ENCODE data around the gene LRRC43.
"Not testable (repeated sequence)": the region's sequence is repeated elsewhere in the genome, so short reads cannot be mapped to it uniquely, and the experiment has no call there.

Gene LRRC43

DNA sequence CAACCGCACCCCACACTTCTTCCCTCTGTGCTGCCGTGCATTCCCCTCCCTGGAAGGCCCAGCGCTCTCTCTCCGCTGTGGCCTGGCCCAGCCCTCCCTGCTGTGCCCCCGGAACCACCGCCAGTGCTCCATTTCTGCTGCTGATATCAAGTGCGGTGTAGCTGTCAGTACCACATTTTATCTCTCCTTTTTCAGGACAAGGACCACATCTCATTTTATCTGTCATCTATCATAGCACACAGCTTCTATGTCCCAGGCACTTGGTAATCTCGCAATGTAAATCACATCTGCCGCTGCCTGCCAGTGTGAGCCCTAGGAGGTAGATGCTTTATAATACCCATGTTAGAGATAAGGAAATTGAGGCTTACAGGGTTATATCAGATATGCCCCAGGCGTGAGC lies 27.2 kb upstream of the LRRC43 start:
- DNase-seq (ENCODE audit: low read depth) = no peak

DNA sequence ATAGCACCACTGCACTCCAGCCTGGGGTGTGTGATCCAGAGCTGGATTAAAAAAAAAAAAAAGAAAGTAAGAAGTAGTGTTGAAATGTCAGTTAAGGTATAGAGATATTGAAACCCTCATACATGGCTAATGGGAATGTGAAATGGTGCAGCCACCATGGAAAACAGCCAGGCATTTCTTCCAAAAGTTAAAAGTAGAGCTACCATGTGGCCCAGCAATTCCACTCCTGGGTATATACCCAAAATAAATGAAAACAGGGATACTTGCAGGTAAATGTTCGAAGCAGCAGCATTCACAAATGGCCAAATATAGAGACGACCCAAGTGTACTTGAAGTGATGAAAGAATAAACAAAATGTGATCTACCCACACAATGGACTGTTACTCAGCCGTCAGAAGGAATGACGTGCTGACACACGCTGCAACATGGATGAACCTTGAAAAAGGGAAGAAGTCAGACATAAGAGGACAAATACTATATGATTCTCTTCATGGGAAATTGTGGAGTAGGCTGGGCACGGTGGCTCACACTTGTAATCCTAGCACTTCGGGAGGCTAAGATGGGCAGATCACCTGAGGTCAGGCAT lies 24.1 kb upstream of the LRRC43 start:
- DNase-seq (ENCODE audit: low read depth) = no peak

DNA sequence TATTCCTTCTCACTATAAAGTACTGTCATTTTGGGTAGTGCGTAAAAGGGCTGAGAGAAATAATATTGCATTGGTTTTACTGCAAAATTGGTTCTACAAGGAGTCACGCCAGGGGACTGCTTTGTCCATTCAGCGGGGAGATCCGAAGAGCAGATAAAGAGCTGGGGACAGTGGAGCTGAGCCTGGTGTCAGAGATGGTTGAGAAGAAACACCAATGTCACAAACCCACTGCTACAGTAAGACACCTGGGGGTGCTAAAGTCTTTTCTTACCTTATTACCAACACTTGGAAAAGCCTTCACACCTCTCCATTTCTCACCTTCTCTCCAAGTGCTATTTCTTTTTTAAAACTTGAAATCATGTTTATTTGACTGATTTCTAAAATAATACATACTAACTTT lies 23.0 kb upstream of the LRRC43 start:
- no peak for DNase-seq (ENCODE audit: low read depth)

DNA sequence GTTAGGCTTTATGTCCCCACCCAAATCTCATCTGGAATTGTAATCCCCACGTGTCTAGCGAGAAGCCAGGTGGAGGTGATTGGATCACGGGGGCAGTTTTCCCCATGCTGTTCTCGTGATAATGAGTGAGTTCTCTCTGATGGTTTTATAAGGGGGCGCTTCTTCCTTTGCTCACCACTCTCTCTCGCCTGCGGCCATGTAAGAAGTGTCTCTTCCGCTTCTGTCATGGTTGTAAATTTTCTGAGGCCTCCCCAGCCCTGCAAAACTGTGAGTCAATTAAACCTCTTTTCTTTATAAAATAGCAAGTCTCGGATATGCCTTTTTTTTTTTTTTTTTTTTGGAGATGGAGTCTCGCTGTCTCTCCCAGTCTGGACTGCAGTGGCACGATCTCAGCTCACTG lies 22.2 kb upstream of the LRRC43 start:
- no peak for DNase-seq (ENCODE audit: low read depth)

DNA sequence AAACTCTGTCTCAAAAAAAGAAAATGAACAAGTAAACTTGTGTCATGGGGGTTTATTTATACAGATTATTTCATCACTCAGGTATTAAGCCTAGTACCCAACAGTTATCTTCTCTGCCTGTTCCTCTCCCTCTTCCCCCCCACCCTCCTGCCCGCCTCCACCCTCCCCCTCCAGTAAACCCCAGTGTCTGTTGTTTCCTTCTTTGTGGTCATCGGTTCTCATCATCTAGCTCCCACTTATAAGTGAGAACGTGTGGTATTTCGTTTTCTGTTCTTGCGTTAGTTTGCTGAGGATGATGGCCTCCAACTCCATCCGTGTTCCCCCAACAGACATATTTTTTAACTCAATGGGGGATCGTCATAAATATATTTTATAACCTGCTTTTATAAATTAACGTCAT lies 21.2 kb upstream of the LRRC43 start:
- DNase-seq (ENCODE audit: low read depth) = no peak

DNA sequence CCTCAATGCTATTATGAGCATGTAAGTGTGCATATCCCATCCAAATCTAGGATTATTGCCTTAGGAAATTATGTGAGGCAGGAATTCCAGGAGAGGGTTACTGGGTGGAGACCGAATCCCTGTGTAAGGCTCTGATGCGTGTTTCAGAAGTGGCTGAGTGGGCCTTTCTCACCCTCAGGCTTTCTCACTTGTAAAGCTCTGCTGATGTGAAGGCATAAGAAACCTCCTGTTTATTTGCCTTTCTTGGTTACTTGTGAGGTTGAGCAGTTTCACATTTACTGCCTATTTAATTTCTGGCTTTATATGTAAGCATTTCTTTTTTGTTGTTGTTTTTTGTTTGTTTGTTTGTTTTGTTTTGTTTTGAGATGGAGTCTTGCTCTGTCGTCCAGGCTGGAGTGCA lies 19.9 kb upstream of the LRRC43 start:
- no peak for DNase-seq (ENCODE audit: low read depth)

DNA sequence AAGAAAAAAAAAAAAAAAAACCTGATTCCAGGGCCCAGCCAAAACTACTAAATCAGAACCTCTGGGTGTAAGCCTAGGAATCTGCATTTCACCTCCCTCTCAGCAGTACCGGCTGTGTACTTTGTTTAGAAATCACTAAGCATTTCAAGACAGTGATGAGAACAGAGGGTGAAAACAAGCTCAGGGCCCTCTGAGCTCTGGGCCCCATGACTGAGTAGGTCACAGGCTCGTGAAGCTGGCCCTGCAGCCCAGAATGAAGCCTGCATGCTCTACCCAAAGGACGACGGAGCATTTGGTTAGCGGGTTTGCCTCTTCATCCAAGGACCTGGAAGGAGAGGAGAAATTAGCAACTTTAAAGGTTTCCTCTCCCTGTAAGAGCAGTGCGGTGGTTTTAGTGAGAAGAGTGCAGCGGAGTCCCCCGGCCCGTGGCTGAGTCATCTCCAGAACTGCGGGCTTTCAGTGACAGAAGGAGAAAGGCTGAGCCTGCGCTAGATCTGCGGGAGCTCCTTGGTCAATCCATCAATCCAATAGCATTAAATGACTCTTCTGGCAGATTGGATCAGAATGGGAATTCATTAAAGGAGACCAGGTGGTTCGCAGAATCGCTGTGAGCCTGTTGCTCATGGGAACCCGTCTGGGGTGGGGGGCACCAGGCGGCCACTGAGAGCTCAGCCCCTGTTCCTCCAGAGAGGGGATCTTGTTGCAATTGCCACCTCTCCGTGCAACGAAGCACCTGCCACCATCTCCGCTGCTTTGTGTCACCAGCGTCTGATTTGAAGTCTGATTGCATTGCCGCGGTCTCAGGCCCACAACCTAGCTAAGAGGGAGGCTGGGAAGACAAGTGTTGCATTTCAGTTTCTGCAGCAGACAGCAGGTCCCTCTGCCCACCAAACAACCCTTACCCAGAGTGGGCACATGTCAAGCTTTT lies 16.2 kb upstream of the LRRC43 start:
- DNase-seq (ENCODE audit: low read depth) = no peak

DNA sequence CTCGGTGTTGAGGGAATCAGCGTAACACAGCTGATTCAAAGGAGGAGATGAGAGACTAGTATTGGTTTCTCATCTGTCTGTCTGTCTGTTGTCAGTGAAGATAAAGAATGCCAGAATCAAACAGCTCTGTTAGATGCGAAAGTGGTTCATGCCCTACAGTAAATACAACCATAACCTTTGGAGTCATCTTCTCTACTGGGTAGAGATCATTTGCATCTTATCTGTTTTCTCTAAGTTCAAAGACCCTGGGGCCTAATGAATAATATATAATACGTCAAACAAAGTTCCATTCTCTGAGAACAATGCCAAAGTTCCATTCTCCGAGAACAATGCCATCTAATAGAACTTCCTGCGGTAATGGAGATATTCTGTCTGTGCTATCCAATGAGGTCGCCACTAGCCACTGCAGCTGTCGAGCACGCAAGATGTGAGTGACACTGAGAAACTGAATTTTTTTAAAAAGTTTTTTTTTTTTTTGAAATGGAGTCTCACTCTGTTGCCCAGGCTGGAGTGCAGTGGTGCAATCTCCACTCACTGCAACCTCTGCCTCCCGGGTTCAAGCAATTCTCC lies 15.5 kb upstream of the LRRC43 start:
- no peak for DNase-seq (ENCODE audit: low read depth)

DNA sequence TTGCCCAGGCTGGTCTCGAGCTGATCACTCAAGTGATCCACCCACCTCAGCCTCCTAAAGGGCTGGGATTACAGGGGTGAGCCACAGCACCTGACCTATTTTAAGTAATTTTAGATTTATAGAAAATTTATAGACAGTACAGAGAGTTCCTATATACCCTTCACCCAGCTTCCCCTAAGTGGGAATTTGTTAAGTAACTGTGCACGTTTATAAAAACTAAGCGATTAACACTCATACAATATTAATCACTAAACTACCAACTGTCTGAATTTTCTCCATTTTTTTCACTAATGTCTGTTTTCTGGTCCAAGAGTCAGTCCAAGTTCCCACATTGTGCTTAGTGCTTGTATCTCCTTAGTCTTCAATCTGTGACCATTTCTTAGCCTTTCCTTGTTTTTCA lies 14.4 kb upstream of the LRRC43 start:
- no peak for DNase-seq (ENCODE audit: low read depth)

DNA sequence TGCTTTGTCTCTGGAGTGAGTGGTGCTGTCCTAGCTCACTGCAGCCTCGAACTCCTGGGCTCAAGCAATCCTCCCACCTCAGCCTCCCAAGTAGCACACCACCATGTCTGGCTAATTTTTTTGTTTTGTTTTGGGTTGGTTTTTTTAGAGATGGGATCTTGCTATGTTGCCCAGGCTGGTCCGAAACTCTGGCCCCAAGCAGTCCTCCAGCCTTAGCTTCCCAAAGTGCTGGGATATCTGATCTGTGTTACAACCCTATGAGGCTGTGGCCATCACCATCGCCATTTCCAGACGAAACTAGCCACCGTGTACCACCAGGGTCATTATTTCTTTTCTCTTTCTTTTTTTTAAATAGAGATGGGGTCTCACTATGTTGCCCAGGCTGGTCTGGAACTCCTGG lies 11.5 kb upstream of the LRRC43 start:
- no peak for DNase-seq (ENCODE audit: low read depth)

DNA sequence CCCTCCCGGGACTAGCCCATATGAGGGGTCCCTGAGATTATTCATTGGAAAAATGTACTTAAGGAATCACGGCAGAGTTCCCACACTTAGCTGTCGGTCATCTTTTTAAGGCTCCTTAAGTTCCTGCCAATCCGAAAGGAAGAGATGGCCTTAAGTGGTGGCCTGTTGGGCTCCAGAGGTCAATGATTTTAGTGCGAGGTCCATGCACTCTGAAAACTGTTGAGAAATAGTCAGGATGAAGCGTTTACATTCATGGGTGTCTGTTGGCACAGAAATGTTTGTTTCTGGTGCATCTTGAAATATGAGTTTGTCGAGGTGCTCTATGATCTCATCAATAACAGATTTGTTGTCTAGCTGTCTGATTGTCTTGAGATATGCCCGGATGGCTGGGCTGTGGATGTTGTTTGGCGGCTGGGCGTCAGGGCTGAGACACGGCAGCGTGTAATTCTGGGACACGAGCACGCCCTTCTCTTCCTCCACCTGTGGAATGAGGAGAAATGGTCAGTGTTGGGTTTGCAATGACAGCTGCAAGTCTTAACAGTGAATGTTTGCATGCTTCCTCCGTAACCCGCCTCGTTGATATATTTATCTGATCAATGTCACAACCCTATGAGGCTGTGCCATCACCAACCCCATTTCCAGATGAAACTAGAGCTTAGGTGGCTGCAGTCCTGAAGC lies 10.5 kb upstream of the LRRC43 start:
- DNase-seq (ENCODE audit: low read depth) = no peak

DNA sequence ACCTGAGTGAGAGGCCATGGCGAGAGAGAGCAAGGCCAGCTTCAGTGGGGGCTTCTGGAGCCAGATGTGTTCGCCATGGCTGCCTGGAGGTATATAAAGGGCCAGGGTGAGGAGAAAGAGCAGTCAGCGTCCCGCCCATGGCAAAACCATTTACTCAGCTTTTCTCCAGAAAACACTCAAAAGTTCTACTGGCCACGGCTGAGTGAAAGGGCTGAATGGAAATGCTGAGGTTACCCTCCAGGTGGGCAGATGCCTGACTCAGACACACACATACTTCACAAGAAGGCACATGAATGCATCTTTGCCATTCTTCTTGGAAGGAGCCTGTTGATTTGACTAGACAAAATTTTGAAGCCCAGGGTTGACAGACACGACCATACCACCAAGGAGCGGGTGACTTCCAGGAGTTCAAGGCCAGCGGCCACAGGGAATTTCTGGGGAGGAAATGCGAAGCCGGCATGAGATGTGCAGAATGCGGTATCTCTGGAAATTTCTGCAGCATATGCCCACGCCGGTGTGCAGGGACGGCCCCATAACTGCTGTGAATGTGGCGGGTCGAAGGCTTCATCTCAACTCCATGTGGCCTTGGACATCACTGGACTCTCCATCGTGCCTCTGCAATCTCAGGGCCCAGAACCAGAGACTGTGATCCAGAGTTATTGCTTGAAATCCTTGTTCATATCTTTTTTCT lies 8.6 kb upstream of the LRRC43 start, which contains the start of gene IL31:
IL31 (minus strand) TSS at position 67 of the 691 bp plus-strand sequence; CDS start at position 18, 49 bp downstream.
- DNase-seq (ENCODE audit: low read depth) = no peak

DNA sequence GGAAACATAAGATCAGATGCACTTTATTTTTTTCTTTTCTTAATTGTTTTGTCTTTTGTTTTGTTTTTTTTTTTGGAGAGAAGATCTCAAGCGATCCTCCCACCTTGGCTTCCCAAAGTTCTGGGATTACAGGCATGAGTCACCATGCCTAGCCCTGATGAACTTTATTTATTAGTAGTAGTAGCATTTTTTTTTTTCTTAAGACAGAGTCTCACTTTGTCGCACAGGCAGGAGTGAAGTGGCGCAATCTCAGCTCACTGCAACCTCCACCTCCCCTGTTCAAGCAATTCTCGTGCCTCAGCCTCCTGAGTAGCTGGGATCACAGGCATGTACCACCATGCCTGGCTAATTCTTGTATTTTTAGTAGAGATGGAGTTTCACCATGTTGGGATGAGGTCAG lies 6.5 kb upstream of the LRRC43 start:
- DNase-seq (ENCODE audit: low read depth) = not testable (repeated sequence)

DNA sequence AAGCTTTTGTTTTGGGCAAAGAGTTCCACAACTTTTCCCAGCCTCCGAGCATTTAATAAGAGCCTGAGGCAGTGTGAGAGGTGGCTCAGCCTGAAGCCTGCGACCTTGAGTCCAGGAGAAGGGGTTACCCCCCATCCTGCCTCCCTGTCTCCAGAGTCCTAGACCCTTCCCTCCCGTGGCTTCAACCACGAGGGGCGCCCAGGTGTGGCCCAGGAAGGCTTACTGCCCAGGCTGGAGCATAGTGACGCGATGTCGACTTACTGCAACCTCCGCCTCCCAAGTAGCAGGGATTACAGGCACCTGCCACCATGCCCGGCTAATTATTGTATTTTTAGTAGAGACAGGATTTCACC lies 641 bp downstream of the LRRC43 start:
- DNase-seq (ENCODE audit: low read depth) = no peak

DNA sequence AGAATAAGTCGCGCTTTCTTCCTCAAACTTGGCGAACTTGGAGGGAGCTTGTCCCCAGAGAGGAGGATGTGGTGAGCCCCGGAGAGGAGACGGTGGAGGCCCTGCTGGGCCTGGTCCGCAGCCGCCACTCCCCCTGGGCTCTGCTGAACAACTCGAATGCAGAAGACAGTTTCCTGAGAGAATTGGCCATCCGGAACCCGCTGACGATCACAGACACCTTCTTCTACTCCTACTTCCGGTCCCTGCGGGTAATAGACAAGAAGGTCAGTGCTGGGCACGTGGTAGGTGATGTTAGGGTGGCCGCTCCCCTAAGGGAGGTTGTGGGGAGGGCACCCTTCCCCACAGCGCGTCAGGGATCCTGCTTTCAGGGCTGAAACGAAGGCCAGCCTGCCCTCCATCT lies 1.6 kb downstream of the LRRC43 start:
- no peak for DNase-seq (ENCODE audit: low read depth)

DNA sequence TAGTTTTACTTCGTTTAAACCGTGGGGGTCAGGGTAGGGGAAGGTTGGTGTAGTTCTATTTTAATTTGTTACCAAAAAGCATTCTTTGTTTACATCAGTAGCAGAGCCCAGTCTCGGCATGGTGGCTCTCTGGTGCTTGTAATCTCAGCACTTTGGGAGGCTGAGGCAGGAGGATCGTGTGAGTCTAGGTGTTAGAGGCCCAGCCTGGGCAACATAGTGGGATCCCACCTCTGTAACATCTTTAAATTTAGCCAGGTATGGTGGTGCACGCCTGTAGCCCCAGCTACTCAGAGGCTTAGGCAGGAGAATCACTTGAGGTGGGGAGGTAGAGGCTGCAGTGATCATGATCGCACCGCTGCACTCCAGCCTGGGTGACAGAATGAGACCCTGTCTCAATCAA lies 2.2 kb downstream of the LRRC43 start:
- no peak for DNase-seq (ENCODE audit: low read depth)

DNA sequence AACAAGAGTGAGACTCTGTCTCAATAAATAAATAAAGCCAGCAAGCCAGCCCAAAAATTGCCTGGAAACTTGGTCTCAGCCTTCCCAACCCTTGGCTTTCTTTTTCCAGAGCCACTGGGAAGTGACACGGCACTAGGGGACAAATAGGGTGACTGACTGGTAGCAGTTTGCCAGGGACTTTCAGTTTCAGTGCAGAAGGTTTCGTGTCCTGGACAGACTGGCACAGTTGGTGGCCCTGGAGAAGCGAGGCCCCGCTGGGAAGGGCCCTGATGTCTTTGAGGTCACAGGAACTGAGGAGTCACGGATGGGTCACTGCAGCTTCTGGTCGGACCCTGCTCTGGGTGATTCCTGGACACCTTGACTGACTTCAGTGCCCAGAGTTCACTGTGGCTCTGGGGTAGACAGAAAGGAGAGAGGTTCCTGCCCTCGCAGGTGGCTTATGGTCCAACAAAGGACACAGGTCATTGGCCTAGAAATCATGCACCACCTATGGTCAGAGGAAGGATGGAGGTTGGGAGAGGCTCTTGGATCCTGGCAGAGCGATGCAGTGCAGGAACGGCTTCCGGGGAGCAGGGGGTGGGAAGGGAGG lies 2.7 kb downstream of the LRRC43 start:
- DNase-seq (ENCODE audit: low read depth) = no peak

DNA sequence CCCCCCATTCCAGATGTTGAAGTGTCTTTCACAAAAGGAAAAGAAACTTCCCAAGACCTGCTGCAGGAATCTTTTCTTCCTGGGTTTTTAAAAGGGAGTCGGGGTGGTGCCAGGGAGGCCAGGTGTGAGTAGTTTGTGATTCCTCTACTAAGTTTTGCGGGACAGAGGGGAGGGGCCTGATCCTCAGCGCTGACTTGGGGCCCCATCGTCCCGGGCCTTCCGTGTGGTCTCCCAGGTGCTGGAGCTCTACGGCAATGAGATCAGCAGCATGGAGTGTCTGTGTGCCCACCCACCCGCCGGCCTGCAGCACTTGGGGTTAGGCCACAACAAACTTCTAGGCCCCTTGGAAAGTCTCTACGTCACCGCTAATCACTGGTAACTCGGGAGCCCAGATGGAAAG lies 4.5 kb downstream of the LRRC43 start:
- DNase-seq (ENCODE audit: low read depth) = no peak

DNA sequence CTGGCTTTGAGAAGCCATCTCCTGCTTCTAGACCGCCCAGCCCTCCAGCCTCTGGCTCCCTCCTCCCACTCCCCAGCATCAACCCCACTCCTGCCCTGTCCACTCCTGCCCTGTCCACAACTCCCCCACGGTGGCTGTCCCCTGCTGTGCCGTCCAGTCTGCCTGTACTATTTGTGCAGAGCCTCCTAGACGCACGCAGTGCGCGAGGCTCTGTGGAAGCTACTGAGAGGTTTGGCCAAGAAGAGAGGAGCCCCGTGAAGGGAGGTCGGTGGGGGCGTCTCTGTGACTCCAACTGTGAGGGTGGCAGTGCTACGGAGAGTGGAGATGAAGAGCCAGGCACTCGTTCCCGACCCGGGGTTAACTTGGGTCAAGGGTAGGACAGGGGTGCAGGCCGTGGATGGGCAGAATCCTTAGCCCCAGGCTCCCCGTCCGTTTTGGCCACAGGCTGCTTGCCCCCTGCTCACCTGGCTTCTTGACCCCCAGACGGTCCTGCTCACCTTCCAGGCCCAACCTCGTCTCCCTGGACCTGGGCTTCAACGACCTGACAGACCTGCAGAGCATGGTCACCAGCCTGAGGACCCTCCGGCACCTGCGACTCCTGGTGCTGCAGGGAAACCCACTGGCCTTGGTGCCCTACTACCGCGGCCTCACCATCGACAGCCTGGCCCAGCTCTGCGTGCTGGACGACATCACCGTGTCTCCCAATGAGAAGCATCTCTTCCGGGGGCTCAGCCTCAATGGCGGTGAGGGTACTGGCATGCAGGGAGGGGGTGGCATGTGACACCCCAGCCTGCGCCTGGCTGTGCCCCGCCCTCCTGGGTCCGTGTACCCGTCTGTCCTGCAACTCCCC lies 6.9 kb downstream of the LRRC43 start:
- no peak for DNase-seq (ENCODE audit: low read depth)

DNA sequence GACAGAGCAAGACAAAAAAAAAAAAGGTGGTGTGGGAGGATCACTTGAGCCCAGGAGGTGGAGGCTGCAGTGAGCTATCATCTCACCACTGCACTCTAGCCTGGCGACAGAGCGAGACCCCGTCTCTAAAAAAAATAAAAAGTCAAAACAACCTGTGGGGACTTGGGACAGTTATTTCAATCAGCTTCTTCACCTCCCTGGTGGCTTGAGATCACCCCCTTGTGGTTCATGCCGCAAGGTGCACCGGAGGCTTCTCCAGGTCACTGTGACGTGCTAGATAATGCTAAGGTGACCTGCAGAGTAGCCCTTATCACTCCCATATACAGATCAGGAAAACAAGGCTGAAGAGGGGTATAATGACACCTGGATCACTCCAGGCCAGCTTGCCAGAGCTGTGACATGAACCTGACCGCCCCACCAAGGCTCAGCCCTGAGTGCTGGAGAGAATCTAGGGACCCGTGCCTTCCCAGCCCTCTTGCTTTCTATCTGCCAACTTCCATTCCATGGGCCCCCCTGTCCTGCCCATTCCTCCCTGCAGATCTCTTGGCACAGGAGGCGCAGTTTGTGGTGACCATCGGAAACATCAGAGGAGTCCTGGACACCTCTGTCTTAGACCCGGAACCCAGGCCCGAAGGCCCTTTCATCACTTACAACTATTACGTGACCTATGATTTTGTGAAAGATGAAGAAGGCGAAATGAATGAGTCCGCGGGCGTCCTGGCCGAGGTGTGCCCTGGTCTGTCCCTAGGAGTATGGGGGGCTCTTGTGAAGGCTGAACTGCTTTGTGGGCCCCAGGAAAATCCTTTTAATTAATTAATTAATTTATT lies 8.1 kb downstream of the LRRC43 start:
- no peak for DNase-seq (ENCODE audit: low read depth)

Measured in stromal cell of bone marrow (primary cell).